Activated CD4-positive, alpha-beta memory T cell treated with anti-CD3 and anti-CD28 coated beads for 36 hours (primary cell): ENCODE measurements around the gene CBLN3. TPM values are rescaled to one million over a fixed set of nuclear protein-coding genes. Genes with fewer than 3 reads are reported as not detected.

Source experiments
- CTCF ChIA-PET: fragments of 350-600 bp; sonication (Branson Sonifier 250); formaldehyde crosslinking; loops from one replicate; lab custom pipeline; 2021; ENCODE audit warnings: antibody characterized with exemption, inconsistent platforms; lab: Charles Lee
- POLR2A ChIA-PET: fragments of 350-600 bp; sonication (Branson Sonifier 250); formaldehyde crosslinking; loops from one replicate; lab custom pipeline; 2021; ENCODE audit warnings: antibody characterized with exemption; lab: Charles Lee
- DNase-seq: peaks from one replicate; pipeline ENCODE4 v3.0.0-alpha.2; 2020
- H3K27ac Mint-ChIP-seq: one replicate; pipeline ENCODE4 v1.8.0; 2021; ENCODE audit warnings: mixed read lengths
- H3K27me3 Mint-ChIP-seq: one replicate; pipeline ENCODE4 v1.8.0; 2021; ENCODE audit warnings: mixed read lengths
- H3K36me3 Mint-ChIP-seq: one replicate; pipeline ENCODE4 v1.8.0; 2021; ENCODE audit warnings: mixed read lengths
- H3K4me1 Mint-ChIP-seq: one replicate; pipeline ENCODE4 v1.8.0; 2021; ENCODE audit warnings: low read depth, mixed read lengths
- H3K4me3 Mint-ChIP-seq: one replicate; pipeline ENCODE4 v1.8.0; 2021; ENCODE audit warnings: mild to moderate bottlenecking, mixed read lengths
- H3K9me3 Mint-ChIP-seq: one replicate; pipeline ENCODE4 v1.8.0; 2021; ENCODE audit warnings: mixed read lengths
- intact Hi-C: fragments of 100-400 bp; cut with micrococcal nuclease; formaldehyde crosslinking; loops from one replicate; pipeline ENCODE4 v1.15.1; 2023
- total RNA-seq, 2 experiments: library from RNA; stranded (reverse); gene quantifications; one replicate each; pipeline ENCODE4 v1.2.3, GENCODE V29; 2021

CBLN3 gene
- total RNA-seq, 2 experiments from 2014 or later = 8.6 to 9.3 TPM

- no peaks in the 10 kb centered on the region for H3K36me3 Mint-ChIP-seq
- CTCF ChIA-PET = interaction anchor here (1.1 kb wide), 1 partner anchor 66 kb away, joined by 3 read pairs; no protein-coding TSS in a partner anchor
- DNase-seq = no peak
Observed at GRCh38 chr14:24399447-24399822, 30.0 kb downstream of the CBLN3 start.

GRCh38 chr14:24398653-24399446 lies 30.6 kb downstream of the CBLN3 start, which contains the start of gene NYNRIN:
Gene NYNRIN, plus strand, starts transcription at chr14:24399003. Its CDS starts 244 bp downstream, at chr14:24399247.
- Mint-ChIP-seq H3K36me3 (no peaks in the 10 kb centered on the region), H3K27me3 (peaks cover 12% of the 10 kb centered on the region), H3K4me3 (no peak within 1 kb of the TSS), H3K9me3 (no peaks in the 10 kb centered on the region), H3K4me1 (peaks cover 7% of the 10 kb centered on the region), H3K27ac (no peak within 1 kb of the TSS)
- ChIA-PET CTCF (interaction anchor here (0.9 to 1.1 kb wide), 2 partner anchors 33 to 65 kb away, joined by 3 read pairs; no protein-coding TSS in a partner anchor), POLR2A (interaction anchor here (1.2 kb wide), 1 partner anchor 32 kb away, joined by 4 read pairs; the partner anchor contains the start of gene KHNYN)
- DNase-seq = peak; percentile 34
- intact Hi-C loops = no loop called here

More at GRCh38 chr14:24399447-24399822, 30.0 kb downstream of the CBLN3 start:
- no peaks in the 10 kb centered on the region for H3K9me3 Mint-ChIP-seq
- peaks cover 7% of the 10 kb centered on the region for H3K4me1 Mint-ChIP-seq
- intact Hi-C loops = no loop called here
- POLR2A ChIA-PET = interaction anchor here (1.2 kb wide), 1 partner anchor 31 kb away, joined by 4 read pairs; the partner anchor contains the start of gene KHNYN
- peaks cover 12% of the 10 kb centered on the region for H3K27me3 Mint-ChIP-seq
- H3K27ac Mint-ChIP-seq = no peak overlapping the region
- no peak overlapping the region for H3K4me3 Mint-ChIP-seq

GRCh38 chr14:24398293-24398652 lies 31.2 kb downstream of the CBLN3 start:
- Mint-ChIP-seq H3K4me3 (no peak overlapping the region), H3K36me3 (no peaks in the 10 kb centered on the region), H3K9me3 (no peaks in the 10 kb centered on the region), H3K4me1 (peaks cover 7% of the 10 kb centered on the region), H3K27ac (no peak overlapping the region), H3K27me3 (peaks cover 9% of the 10 kb centered on the region)
- no peak for DNase-seq
- ChIA-PET CTCF (interaction anchor here (0.9 to 1.1 kb wide), 2 partner anchors 33 to 65 kb away, joined by 3 read pairs; no protein-coding TSS in a partner anchor), POLR2A (interaction anchor here (1.2 kb wide), 1 partner anchor 32 kb away, joined by 4 read pairs; the partner anchor contains the start of gene KHNYN)
- intact Hi-C loops = no loop called here

GRCh38 chr14:24397639-24398292 lies 31.7 kb downstream of the CBLN3 start:
- Mint-ChIP-seq H3K4me1 (peaks cover 7% of the 10 kb centered on the region), H3K9me3 (no peaks in the 10 kb centered on the region), H3K4me3 (no peak overlapping the region), H3K27me3 (peaks cover 4% of the 10 kb centered on the region), H3K27ac (no peak overlapping the region), H3K36me3 (no peaks in the 10 kb centered on the region)
- ChIA-PET POLR2A (interaction anchor here (1.0 kb wide), 1 partner anchor 42 kb away, joined by 3 read pairs; no protein-coding TSS in a partner anchor), CTCF (no interaction called here)
- intact Hi-C loops = no loop called here
- DNase-seq = no peak

GRCh38 chr14:24395609-24396582 lies 33.6 kb downstream of the CBLN3 start:
- Mint-ChIP-seq H3K27me3 (peaks cover 12% of the 10 kb centered on the region), H3K36me3 (no peaks in the 10 kb centered on the region), H3K9me3 (no peaks in the 10 kb centered on the region), H3K4me3 (no peak overlapping the region), H3K27ac (no peak overlapping the region), H3K4me1 (peaks cover 7% of the 10 kb centered on the region)
- intact Hi-C loops = no loop called here
- DNase-seq = no peak
- ChIA-PET POLR2A (no interaction called here), CTCF (interaction anchor here (0.6 to 1.7 kb wide), 4 partner anchors 10 to 36 kb away, joined by 3 to 6 read pairs (median 3); no protein-coding TSS in a partner anchor)

GRCh38 chr14:24394275-24394674 lies 35.2 kb downstream of the CBLN3 start:
- ChIA-PET POLR2A (no interaction called here), CTCF (no interaction called here)
- intact Hi-C loops = no loop called here
- H3K9me3 Mint-ChIP-seq = no peaks in the 10 kb centered on the region
- H3K27ac Mint-ChIP-seq = no peak overlapping the region
- H3K4me1 Mint-ChIP-seq = peaks cover 2% of the 10 kb centered on the region
- H3K4me3 Mint-ChIP-seq = no peak overlapping the region
- H3K36me3 Mint-ChIP-seq = no peaks in the 10 kb centered on the region
- peaks cover 10% of the 10 kb centered on the region for H3K27me3 Mint-ChIP-seq
- no peak for DNase-seq

- ChIA-PET POLR2A (no interaction called here), CTCF (interaction anchor here (0.7 kb wide), 1 partner anchor 255 kb away, joined by 3 read pairs; no protein-coding TSS in a partner anchor)
- H3K4me3 Mint-ChIP-seq = no peak overlapping the region
- intact Hi-C loops = no loop called here
- no peak overlapping the region for H3K27ac Mint-ChIP-seq
- H3K4me1 Mint-ChIP-seq = no peaks in the 10 kb centered on the region
- peaks cover 10% of the 10 kb centered on the region for H3K27me3 Mint-ChIP-seq
- no peak for DNase-seq
- no peaks in the 10 kb centered on the region for H3K36me3 Mint-ChIP-seq
- H3K9me3 Mint-ChIP-seq = no peaks in the 10 kb centered on the region
Observed at GRCh38 chr14:24392325-24393091, 37.0 kb downstream of the CBLN3 start.

- CTCF ChIA-PET = no interaction called here
- no peaks in the 10 kb centered on the region for H3K36me3 Mint-ChIP-seq
- POLR2A ChIA-PET = no interaction called here
- H3K27ac Mint-ChIP-seq = no peak overlapping the region
- intact Hi-C loops = no loop called here
- no peak for DNase-seq
- no peaks in the 10 kb centered on the region for H3K4me1 Mint-ChIP-seq
- no peak overlapping the region for H3K4me3 Mint-ChIP-seq
- peaks cover 10% of the 10 kb centered on the region for H3K27me3 Mint-ChIP-seq
- H3K9me3 Mint-ChIP-seq = no peaks in the 10 kb centered on the region
Observed at GRCh38 chr14:24390701-24391468, 38.6 kb downstream of the CBLN3 start.

- Mint-ChIP-seq H3K4me1 (no peaks in the 10 kb centered on the region), H3K27ac (no peak overlapping the region), H3K36me3 (no peaks in the 10 kb centered on the region), H3K9me3 (no peaks in the 10 kb centered on the region), H3K27me3 (peaks cover 13% of the 10 kb centered on the region), H3K4me3 (no peak overlapping the region)
- intact Hi-C loops = no loop called here
- DNase-seq = no peak
- CTCF ChIA-PET = interaction anchor here (1.0 kb wide), 1 partner anchor 16 kb away, joined by 3 read pairs; no protein-coding TSS in a partner anchor
- POLR2A ChIA-PET = no interaction called here
Observed at GRCh38 chr14:24389226-24389848, 40.1 kb downstream of the CBLN3 start.
